ENCODE measurements around the gene TRIL. TPM values are rescaled to one million over a fixed set of nuclear protein-coding genes. Genes with fewer than 3 reads are reported as not detected.

TRIL gene
- total RNA-seq, 1 donor = under 0.01 TPM

- H3K4me3 ChIP-seq (ENCODE audit: low read depth, low read length) = no peak overlapping the region
- no peak for TF ChIP-seq CTCF (IDR thresholded peaks at IDR 0.05; ENCODE audit: insufficient read depth, low read depth, low read length)
- peak; percentile 87 for DNase-seq (ENCODE audit: low read depth)
Observed at GRCh38 chr7:28984631-28985030, 26.5 kb upstream of the TRIL start.

GRCh38 chr7:28984217-28984616, 26.1 kb upstream of the TRIL start:
- DNase-seq (ENCODE audit: low read depth) = no peak
- H3K4me3 ChIP-seq (ENCODE audit: low read depth, low read length) = no peak overlapping the region
- TF ChIP-seq CTCF (IDR thresholded peaks at IDR 0.05; ENCODE audit: insufficient read depth, low read depth, low read length) = no peak

GRCh38 chr7:28983396-28984190, 25.5 kb upstream of the TRIL start:
- TF ChIP-seq CTCF (IDR thresholded peaks at IDR 0.05; ENCODE audit: insufficient read depth, low read depth, low read length) = no peak
- H3K4me3 ChIP-seq (ENCODE audit: low read depth, low read length) = no peak overlapping the region
- no peak for DNase-seq (ENCODE audit: low read depth)

GRCh38 chr7:28981161-28981465, 23.0 kb upstream of the TRIL start:
- DNase-seq (ENCODE audit: low read depth) = no peak
- TF ChIP-seq CTCF (IDR thresholded peaks at IDR 0.05; ENCODE audit: insufficient read depth, low read depth, low read length) = no peak
- H3K4me3 ChIP-seq (ENCODE audit: low read depth, low read length) = no peak overlapping the region

GRCh38 chr7:28980451-28981160, 22.5 kb upstream of the TRIL start:
- TF ChIP-seq CTCF (IDR thresholded peaks at IDR 0.05; ENCODE audit: insufficient read depth, low read depth, low read length) = no peak
- DNase-seq (ENCODE audit: low read depth) = no peak

GRCh38 chr7:28979776-28980175, 21.6 kb upstream of the TRIL start:
- no peak overlapping the region for H3K4me3 ChIP-seq (ENCODE audit: low read depth, low read length)
- no peak for TF ChIP-seq CTCF (IDR thresholded peaks at IDR 0.05; ENCODE audit: insufficient read depth, low read depth, low read length)
- no peak for DNase-seq (ENCODE audit: low read depth)

More at GRCh38 chr7:28980451-28981160, 22.5 kb upstream of the TRIL start:
- H3K4me3 ChIP-seq (ENCODE audit: low read depth, low read length) = no peak overlapping the region
